HG03108 (cell line): ENCODE data around the gene VAT1L.

Source experiments
- ATAC-seq: cut with Tn5 transposase; IDR thresholded peaks from one replicate; pipeline ENCODE4 v1.9.1; 2021; ENCODE audit warnings: moderate library complexity; ENCODE audit not compliant: unreplicated experiment

Gene VAT1L

GRCh38 chr16:77833921-77834634, 45.7 kb downstream of the VAT1L start:
- no peak for ATAC-seq

- ATAC-seq: no peak
These were observed 46.5 kb downstream of the VAT1L start for GRCh38 chr16:77834635-77835540.

GRCh38 chr16:77836801-77837200, 48.4 kb downstream of the VAT1L start:
- ATAC-seq: no peak

- ATAC-seq: no peak
These were observed 50.4 kb downstream of the VAT1L start for GRCh38 chr16:77838597-77839255.

- no peak for ATAC-seq
These were observed 51.7 kb downstream of the VAT1L start for GRCh38 chr16:77840093-77840492.

GRCh38 chr16:77840673-77841501, 52.5 kb downstream of the VAT1L start:
- ATAC-seq: no peak

- no peak for ATAC-seq
These were observed 53.1 kb downstream of the VAT1L start for GRCh38 chr16:77841502-77841763.

GRCh38 chr16:77842468-77842867, 54.1 kb downstream of the VAT1L start:
- ATAC-seq: no peak

- no peak for ATAC-seq
These were observed 55.0 kb downstream of the VAT1L start for GRCh38 chr16:77843405-77843804.

- ATAC-seq: no peak
These were observed 56.4 kb downstream of the VAT1L start for GRCh38 chr16:77844801-77845200.

- ATAC-seq: no peak
These were observed 61.4 kb downstream of the VAT1L start for GRCh38 chr16:77849646-77850258.

GRCh38 chr16:77850636-77851333, 62.4 kb downstream of the VAT1L start:
- ATAC-seq: no peak

- ATAC-seq: no peak
These were observed 64.8 kb downstream of the VAT1L start for GRCh38 chr16:77853161-77853560.

- no peak for ATAC-seq
These were observed 68.2 kb downstream of the VAT1L start for GRCh38 chr16:77856438-77857160.

- ATAC-seq: no peak
These were observed 69.7 kb downstream of the VAT1L start for GRCh38 chr16:77858060-77858459.

GRCh38 chr16:77859493-77860232, 71.3 kb downstream of the VAT1L start:
- no peak for ATAC-seq

GRCh38 chr16:77860953-77861352, 72.6 kb downstream of the VAT1L start:
- ATAC-seq: no peak

GRCh38 chr16:77863250-77863649, 74.9 kb downstream of the VAT1L start:
- ATAC-seq: no peak

- no peak for ATAC-seq
These were observed 78.4 kb downstream of the VAT1L start for GRCh38 chr16:77866752-77867151.
